Stimulated activated CD4-positive, alpha-beta T cell treated with anti-CD3 and anti-CD28 coated beads, Interleukin-15, amount 100 ng/mL, for 24 hours (primary cell): ENCODE data around the gene TEX50.
"Not testable (repeated sequence)": the region's sequence is repeated elsewhere in the genome, so short reads cannot be mapped to it uniquely, and the experiment has no call there.

Experiments
- DNase-seq: peaks from one replicate; pipeline ENCODE4 v3.0.0-alpha.2; 2020

TEX50 gene

GRCh38 chr1:173663159-173663558 is 28.0 kb downstream of the TEX50 start:
- no peak for DNase-seq

DNA sequence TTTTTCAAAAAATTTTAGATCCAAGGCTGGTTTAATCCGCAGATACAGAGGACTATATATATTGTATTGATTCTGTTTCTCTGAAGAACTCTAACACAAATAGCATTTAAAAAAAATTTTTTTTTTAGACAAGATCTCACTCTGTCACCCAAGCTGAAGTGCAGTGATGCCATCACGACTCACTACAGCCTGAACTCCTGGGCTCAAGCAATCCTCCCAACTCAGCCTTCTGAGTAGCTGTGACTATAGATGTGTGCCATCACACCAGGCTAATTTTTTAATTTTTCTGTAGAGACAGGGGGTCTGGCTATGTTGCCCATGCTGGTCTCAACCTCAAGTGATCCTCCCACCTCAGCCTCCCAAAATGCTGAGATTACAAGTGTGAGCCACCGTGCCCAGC is 31.5 kb downstream of the TEX50 start:
- DNase-seq: no peak

DNA sequence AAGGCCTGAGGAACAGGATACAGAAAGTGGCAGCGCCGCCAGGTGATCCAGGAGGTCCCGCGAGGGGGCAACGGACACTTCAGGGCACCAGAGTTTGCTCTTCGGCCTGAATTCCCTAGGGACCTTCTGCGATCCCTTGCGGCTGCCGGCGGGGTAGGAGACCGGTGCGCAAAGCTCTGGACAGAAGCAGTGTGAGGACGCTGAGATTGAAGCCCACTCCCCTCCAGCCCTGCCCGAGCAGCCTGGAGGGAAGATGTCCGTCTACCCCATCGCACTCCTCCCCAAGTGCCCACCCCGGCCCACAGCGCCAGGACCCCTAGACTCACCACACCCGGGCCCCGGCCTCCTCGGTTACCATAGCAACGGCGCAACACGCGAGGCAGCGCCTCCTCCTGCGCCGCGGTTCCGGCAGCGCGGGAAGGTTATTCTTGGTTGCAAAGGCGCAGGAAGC is 34.4 kb downstream of the TEX50 start, which contains the start of gene ANKRD45:
Gene ANKRD45, minus strand, starts transcription at position 361 of the 451 bp plus-strand sequence. CDS start 10,433 bp downstream, outside the sequence.
- peak; percentile 44 for DNase-seq

- not testable (repeated sequence) for DNase-seq
Observed at GRCh38 chr1:173674496-173674895, 39.4 kb downstream of the TEX50 start.

GRCh38 chr1:173680152-173680551 is 45.0 kb downstream of the TEX50 start:
- not testable (repeated sequence) for DNase-seq

- no peak for DNase-seq
Observed at GRCh38 chr1:173682184-173682583, 47.0 kb downstream of the TEX50 start.

DNA sequence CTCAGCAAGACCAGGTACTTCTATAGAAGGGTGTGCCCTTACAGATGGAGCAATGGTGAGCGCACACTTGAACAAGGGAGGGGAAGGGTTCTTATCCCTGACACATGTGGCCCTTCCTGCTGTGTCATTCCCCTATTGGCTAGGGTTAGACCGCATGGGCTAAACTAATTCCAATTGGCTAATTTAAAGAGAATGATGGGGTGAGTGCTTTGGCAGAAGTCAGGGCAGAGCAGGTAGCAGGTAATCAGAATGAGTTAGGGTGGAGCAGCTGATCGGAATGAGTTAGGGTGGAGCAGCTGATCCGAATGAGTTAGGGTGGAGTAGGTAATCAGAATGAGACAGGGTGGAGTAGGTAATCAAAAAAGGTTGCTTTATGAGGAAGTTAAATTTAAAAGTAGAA is 48.7 kb downstream of the TEX50 start:
- DNase-seq: not testable (repeated sequence)

GRCh38 chr1:173685121-173685520 is 50.0 kb downstream of the TEX50 start:
- not testable (repeated sequence) for DNase-seq
